Sigmoid colon (tissue), 7 donors: ENCODE results near the gene POU3F1. TPM values are rescaled to one million over a fixed set of nuclear protein-coding genes. Genes with fewer than 3 reads are reported as not detected.
A peak's percentile ranks its signal among the peaks of the same experiment; 100 is the strongest.

Source experiments
- DNase-seq: peaks from one replicate; pipeline ENCODE4 v3.0.0-alpha.2; 2019
- H3K27ac ChIP-seq, 4 donors: fragments of 200-600 bp; sonication (generic); one replicate each; pipeline ENCODE4 v1.5.1; 2016 to 2019; ENCODE audit warnings: mild to moderate bottlenecking in 1 of 4
- H3K27me3 ChIP-seq, 3 donors: fragments of 200-600 bp; sonication (generic); one replicate each; pipeline ENCODE4 v1.5.1; 2019; ENCODE audit warnings: mild to moderate bottlenecking in 1 of 3
- H3K36me3 ChIP-seq, 4 donors: fragments of 200-600 bp; sonication (generic); one replicate each; pipeline ENCODE4 v1.5.1; 2016 to 2019
- H3K4me1 ChIP-seq, 4 donors: fragments of 200-600 bp; sonication (generic); one replicate each; pipeline ENCODE4 v1.5.1; 2017 to 2019
- H3K4me3 ChIP-seq, 4 donors: fragments of 200-600 bp; sonication (generic); one replicate each; pipeline ENCODE4 v1.5.1; 2017 to 2019; ENCODE audit warnings: mild to moderate bottlenecking in 2 of 4, moderate library complexity in 1 of 4
- H3K9me3 ChIP-seq, 4 donors: fragments of 200-600 bp in 3 of 4; sonication (generic) in 3 of 4; one replicate each; pipeline versions ENCODE4 v1.5.1 to v1.6.1; 2013 to 2019
- EP300 ChIP-seq, 4 donors: sonication (generic); formaldehyde crosslinking; IDR thresholded peaks; one replicate each; pipeline ENCODE4 v1.6.1; 2017; ENCODE audit warnings: antibody characterized with exemption in 4 of 4
- POLR2A ChIP-seq, 2 donors: fragments of 450-650 bp; IDR thresholded peaks; one replicate each; pipeline ENCODE4 v1.6.1; 2016; ENCODE audit warnings: antibody characterized with exemption in 2 of 2, mild to moderate bottlenecking in 2 of 2, moderate library complexity in 2 of 2
- POLR2AphosphoS5 ChIP-seq, 4 donors: sonication (generic); formaldehyde crosslinking; IDR thresholded peaks; one replicate each; pipeline ENCODE4 v1.6.1; 2017; ENCODE audit warnings: antibody characterized with exemption in 4 of 4
- WGBS, 2 donors: extraction: QIAGEN DNeasy Blood & Tissue Kit; methylation state at CpG; one replicate each; pipeline ENCODE4 v1.1.7; 2013; 5-methylcytosine and 5-hydroxymethylcytosine counted together
- intact Hi-C: fragments of 100-400 bp; cut with DNase I; formaldehyde crosslinking; loops from one replicate; pipeline ENCODE4 v1.15.1; 2023
- polyA plus RNA-seq, 3 donors: library from polyadenylated mRNA; stranded (reverse); fragments of 200-250 nt; gene quantifications; one replicate each; pipeline ENCODE4 v1.2.3, GENCODE V29; 2013
- total RNA-seq, 4 donors: library from RNA; depleted of rRNA; stranded (reverse); fragments of >200 nt; gene quantifications; one replicate each; pipeline ENCODE4 v1.1.0, GENCODE V29; 2016
- TF ChIP-seq, protein P1 (sequence below), 4 experiments: fragments of 450-650 bp in 3 of 4; fragments of 200-600 bp in 1 of 4; IDR thresholded peaks; one replicate each; pipeline ENCODE4 v1.5.1; 2016 to 2019; ENCODE audit warnings: antibody characterized with exemption in 4 of 4, mild to moderate bottlenecking in 3 of 4, moderate library complexity in 2 of 4
- donor health status: healthy with polysubstance abuse.
- donor health status: Bipolar disorder and iron deficiency.
- donor health status: healthy.

Gene POU3F1
- total and polyA plus RNA-seq, 7 donors: 0.09 TPM; not detected in 6

DNA sequence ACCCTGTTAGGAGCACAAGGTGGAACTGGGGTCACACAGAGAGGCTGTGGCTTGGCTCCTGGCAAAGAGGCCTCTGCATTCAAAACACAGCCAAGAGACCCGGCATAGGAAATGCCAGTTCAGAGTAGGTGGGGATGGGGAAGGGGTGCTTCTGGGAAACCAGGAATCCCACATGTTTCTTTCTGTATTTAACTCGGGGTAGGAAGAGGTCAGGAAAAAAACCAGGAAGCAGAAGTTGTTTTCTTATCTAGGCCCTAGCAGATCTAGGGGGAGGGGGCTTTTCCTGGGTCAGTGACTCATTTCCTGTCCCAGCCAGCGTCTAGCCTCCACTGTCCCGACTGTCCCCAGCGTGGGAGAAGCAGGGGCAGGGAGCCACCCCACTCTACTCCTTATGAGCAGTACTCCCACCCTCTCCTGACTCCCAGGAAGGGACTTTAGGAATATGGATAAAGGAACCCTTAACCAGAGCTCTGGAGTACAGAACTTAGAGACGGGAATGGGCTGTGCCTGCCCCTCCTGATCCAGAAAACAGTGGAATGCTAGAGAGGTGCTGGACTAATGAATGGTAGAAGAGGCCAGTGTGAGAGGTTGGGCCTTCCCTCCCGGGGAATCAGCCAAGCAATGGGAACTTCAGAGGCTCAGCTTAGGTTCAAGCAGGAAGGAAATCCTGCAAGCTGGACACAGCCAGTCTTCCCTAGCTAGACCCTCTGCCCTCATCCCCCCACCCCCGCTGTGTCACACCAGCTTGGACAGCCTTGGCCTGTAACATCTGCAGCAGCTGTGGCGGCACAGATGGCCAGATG is 47.0 kb downstream of the POU3F1 start:
- Histone ChIP-seq H3K4me1 (peaks cover 0 to 100% (median 92%) of the 10 kb centered on the region in 4 donors), H3K4me3 (peak overlapping the region in 2 of 4 donors; percentile 9 to 20), H3K27me3 (no peaks in the 10 kb centered on the region), H3K27ac (peak overlapping the region; percentile 87 to 97 (median 91)), H3K36me3 (peaks cover 0 to 23% (median 8%) of the 10 kb centered on the region in 4 donors), H3K9me3 (no peaks in the 10 kb centered on the region)
- peak; percentile 80 for DNase-seq
- intact Hi-C loops: loop anchor here (10.0 kb wide), 1 partner anchor 525 kb away; the partner anchor contains the start of gene ZC3H12A
- TF ChIP-seq, protein P1, sequence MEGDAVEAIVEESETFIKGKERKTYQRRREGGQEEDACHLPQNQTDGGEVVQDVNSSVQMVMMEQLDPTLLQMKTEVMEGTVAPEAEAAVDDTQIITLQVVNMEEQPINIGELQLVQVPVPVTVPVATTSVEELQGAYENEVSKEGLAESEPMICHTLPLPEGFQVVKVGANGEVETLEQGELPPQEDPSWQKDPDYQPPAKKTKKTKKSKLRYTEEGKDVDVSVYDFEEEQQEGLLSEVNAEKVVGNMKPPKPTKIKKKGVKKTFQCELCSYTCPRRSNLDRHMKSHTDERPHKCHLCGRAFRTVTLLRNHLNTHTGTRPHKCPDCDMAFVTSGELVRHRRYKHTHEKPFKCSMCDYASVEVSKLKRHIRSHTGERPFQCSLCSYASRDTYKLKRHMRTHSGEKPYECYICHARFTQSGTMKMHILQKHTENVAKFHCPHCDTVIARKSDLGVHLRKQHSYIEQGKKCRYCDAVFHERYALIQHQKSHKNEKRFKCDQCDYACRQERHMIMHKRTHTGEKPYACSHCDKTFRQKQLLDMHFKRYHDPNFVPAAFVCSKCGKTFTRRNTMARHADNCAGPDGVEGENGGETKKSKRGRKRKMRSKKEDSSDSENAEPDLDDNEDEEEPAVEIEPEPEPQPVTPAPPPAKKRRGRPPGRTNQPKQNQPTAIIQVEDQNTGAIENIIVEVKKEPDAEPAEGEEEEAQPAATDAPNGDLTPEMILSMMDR (IDR thresholded peaks at IDR 0.05): no peak
- TF ChIP-seq POLR2A (IDR thresholded peaks at IDR 0.05) (no peak), POLR2AphosphoS5 (IDR thresholded peaks at IDR 0.05) (no peak), EP300 (IDR thresholded peaks at IDR 0.05) (no peak)
- 26 to 41% methylated on average over 9 of the region's 9 CpGs for WGBS, 2 donors

DNA sequence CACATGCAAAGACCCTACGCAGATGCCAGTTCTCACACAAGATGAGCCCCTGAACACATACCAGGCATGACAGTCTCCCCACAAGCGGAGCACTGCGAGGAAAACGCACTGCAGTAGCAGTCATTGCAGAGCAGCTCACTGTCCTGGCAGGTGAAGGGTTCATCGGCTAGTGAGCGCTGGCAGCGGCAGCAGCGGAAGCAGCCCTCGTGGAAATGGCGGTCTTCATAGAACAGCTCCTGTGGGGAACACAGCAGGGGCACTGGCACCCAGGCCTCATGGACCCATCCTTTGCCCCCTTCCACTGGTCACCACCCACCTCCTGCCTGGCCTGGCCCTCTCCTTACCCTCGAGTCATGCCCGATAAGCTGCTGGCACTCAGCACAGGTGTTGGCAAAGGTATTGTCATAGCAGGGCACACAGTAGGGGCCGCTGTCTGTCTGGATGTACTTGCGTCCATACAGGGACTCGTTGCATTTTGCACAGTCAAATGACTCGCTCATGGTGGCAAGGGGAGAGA is 47.6 kb downstream of the POU3F1 start:
- peak overlapping the region; percentile 87 to 97 (median 91) for H3K27ac ChIP-seq
- TF ChIP-seq, protein P1 (IDR thresholded peaks at IDR 0.05): no peak
- TF ChIP-seq POLR2AphosphoS5 (IDR thresholded peaks at IDR 0.05) (no peak), POLR2A (IDR thresholded peaks at IDR 0.05) (no peak), EP300 (IDR thresholded peaks at IDR 0.05) (no peak)
- intact Hi-C loops: no loop called here
- no peak for DNase-seq
- peaks cover 0 to 23% (median 8%) of the 10 kb centered on the region in 4 donors for H3K36me3 ChIP-seq
- no peaks in the 10 kb centered on the region for H3K9me3 ChIP-seq
- 82 to 88% methylated on average over 16 of the region's 16 CpGs for WGBS, 2 donors
- H3K4me1 ChIP-seq: peaks cover 0 to 96% (median 91%) of the 10 kb centered on the region in 4 donors
- H3K27me3 ChIP-seq: no peaks in the 10 kb centered on the region
- H3K4me3 ChIP-seq: no peak overlapping the region

DNA sequence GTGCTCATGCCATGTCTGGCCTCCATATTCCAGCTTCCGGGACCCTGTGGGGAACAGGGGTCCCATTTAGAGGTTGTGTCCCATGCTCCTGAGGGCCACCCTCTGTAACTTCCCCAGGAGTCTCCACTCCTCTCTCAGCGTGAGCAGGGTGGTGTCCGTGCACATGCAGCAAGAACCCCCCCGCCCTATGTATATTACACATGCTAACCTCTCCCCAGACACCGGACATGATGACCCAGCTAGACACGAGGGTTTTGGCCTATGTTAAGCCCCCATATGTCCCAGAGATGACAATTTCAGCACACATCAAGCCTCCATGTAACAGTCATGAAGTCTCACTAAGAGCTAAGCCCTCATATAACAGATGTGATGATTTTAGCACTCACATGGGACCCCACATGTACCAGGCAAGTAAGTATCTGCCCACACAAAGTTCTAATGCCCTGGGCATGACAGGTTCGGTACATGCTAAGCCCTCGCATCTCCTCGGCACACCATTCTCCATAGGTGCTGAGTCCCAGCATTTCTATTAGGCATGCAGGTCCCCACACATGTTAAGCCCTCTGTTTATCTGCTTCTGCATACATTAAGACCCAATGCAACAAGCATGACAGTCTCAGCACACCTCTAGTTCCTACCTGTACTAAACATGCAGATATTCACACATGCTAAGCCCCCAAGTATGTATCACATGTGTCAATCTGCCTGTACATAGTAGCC is 48.3 kb downstream of the POU3F1 start:
- H3K36me3 ChIP-seq: peaks cover 0 to 23% (median 8%) of the 10 kb centered on the region in 4 donors
- 83 to 87% methylated on average over 9 of the region's 9 CpGs for WGBS, 2 donors
- H3K4me3 ChIP-seq: no peak overlapping the region
- H3K27me3 ChIP-seq: no peaks in the 10 kb centered on the region
- H3K27ac ChIP-seq: peak overlapping the region; percentile 88 to 97 (median 95)
- H3K4me1 ChIP-seq: peaks cover 0 to 89% (median 84%) of the 10 kb centered on the region in 4 donors
- H3K9me3 ChIP-seq: no peaks in the 10 kb centered on the region
- intact Hi-C loops: no loop called here
- no peak for DNase-seq
- TF ChIP-seq EP300 (IDR thresholded peaks at IDR 0.05) (no peak), POLR2A (IDR thresholded peaks at IDR 0.05) (no peak), POLR2AphosphoS5 (IDR thresholded peaks at IDR 0.05) (no peak)

DNA sequence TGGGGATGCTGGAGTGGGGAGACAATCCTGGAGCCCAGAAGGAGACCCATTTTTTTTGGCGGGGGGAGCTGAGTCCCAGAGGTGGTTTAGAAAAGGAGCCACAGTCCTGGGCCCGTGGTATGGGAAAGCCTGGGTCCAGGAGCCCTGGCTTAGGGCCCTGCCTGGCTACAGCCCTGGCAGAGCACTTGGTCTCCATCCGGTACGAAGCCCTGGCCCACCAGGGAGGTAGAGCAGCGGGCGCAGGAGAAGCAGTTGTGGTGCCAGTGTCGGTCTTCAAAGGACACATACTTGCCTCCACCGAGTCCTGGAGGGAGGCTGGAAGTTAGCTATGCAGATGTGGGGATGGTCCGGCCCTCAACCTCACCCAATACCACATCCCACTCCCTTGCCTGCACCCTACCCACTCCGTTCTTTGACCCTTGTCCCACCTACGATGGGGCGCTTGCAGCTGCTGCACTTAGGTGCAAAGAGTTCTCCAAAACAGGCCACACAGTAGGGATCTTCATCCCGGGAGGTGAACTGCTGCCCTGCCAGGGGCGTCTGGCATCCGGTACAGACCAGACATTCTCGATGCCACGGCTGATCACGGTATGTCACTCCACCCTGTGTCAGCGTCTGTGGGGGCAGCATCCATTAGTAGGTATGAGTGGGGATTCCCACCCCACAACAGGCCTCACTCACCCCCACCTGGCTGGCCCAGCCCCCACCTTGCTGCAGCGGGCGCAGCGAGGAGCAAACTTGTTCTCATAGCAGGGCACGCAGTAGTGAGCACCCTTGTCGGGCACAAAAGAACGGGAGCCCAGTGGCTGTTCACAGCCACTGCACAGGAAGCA is 49.1 kb downstream of the POU3F1 start:
- Histone ChIP-seq H3K27ac (peak overlapping the region; percentile 88 to 97 (median 95)), H3K9me3 (no peaks in the 10 kb centered on the region), H3K4me3 (no peak overlapping the region), H3K4me1 (peaks cover 0 to 81% (median 76%) of the 10 kb centered on the region in 4 donors), H3K36me3 (peaks cover 0 to 23% (median 8%) of the 10 kb centered on the region in 4 donors), H3K27me3 (no peaks in the 10 kb centered on the region)
- no peak for DNase-seq
- 90% methylated on average over 25 of the region's 25 CpGs for WGBS, 2 donors
- TF ChIP-seq POLR2AphosphoS5 (IDR thresholded peaks at IDR 0.05) (no peak), POLR2A (IDR thresholded peaks at IDR 0.05) (no peak), EP300 (IDR thresholded peaks at IDR 0.05) (no peak)
- TF ChIP-seq, protein P1 (IDR thresholded peaks at IDR 0.05): no peak
- intact Hi-C loops: no loop called here
